ENCODE results near the gene COX6A1. TPM values are rescaled to one million over a fixed set of nuclear protein-coding genes. Genes with fewer than 3 reads are reported as not detected.

Gene COX6A1
- total RNA-seq, 1 donor from 2014 or later, result 231 TPM

GRCh38 chr12:120404271-120404670 lies 33.6 kb upstream of the COX6A1 start:
- H3K36me3 ChIP-seq (ENCODE audit: control insufficient read depth in 3 of 3, insufficient read depth in 3 of 3, low read length in 3 of 3), result no peaks in the 10 kb centered on the region
- no peak overlapping the region for H3K4me3 ChIP-seq (ENCODE audit: low read length in 3 of 3)
- H3K4me1 ChIP-seq (ENCODE audit: control insufficient read depth in 3 of 3, insufficient read depth in 3 of 3, low read length in 3 of 3), result no peaks in the 10 kb centered on the region
- H3K27ac ChIP-seq (ENCODE audit: low read depth, low read length), result no peak overlapping the region
- peaks cover 0 to 6% (median 4%) of the 10 kb centered on the region in 3 donors for H3K27me3 ChIP-seq (ENCODE audit: control insufficient read depth in 3 of 3, insufficient read depth in 3 of 3, low read length in 3 of 3)
- H3K9me3 ChIP-seq (ENCODE audit: control insufficient read depth in 3 of 3, low read length in 3 of 3), result no peaks in the 10 kb centered on the region
- H3K9ac ChIP-seq (ENCODE audit: low read depth in 1 of 3, low read length in 3 of 3), result no peak overlapping the region

GRCh38 chr12:120406069-120406468 lies 31.8 kb upstream of the COX6A1 start:
- Histone ChIP-seq H3K27me3 (ENCODE audit: control insufficient read depth in 3 of 3, insufficient read depth in 3 of 3, low read length in 3 of 3) (peaks cover 0 to 6% (median 4%) of the 10 kb centered on the region in 3 donors), H3K4me1 (ENCODE audit: control insufficient read depth in 3 of 3, insufficient read depth in 3 of 3, low read length in 3 of 3) (no peaks in the 10 kb centered on the region), H3K4me3 (ENCODE audit: low read length in 3 of 3) (no peak overlapping the region), H3K27ac (ENCODE audit: low read depth, low read length) (no peak overlapping the region), H3K9me3 (ENCODE audit: control insufficient read depth in 3 of 3, low read length in 3 of 3) (no peaks in the 10 kb centered on the region), H3K36me3 (ENCODE audit: control insufficient read depth in 3 of 3, insufficient read depth in 3 of 3, low read length in 3 of 3) (no peaks in the 10 kb centered on the region), H3K9ac (ENCODE audit: low read depth in 1 of 3, low read length in 3 of 3) (no peak overlapping the region)

DNA sequence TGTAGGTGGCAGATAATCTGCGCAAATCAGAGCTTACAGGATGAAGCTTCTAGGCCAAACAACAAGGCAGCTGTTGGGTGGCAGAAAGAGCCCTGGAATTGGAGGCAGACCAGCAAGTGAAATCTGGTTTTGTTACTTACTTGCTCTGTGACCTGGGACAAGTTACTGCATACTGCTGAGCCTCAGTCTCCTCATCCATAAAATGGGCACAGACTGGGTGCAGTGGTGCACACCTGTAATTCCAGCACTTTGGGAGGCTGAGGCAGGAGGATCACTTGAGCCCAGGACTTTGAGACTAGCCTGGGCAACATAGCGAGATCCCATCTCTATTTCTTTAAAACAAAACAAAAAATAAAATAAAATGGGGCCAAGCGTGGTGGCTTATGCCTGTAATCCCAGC lies 31.4 kb upstream of the COX6A1 start:
- no peaks in the 10 kb centered on the region for H3K4me1 ChIP-seq (ENCODE audit: control insufficient read depth in 3 of 3, insufficient read depth in 3 of 3, low read length in 3 of 3)
- H3K27ac ChIP-seq (ENCODE audit: low read depth, low read length), result no peak overlapping the region
- H3K27me3 ChIP-seq (ENCODE audit: control insufficient read depth in 3 of 3, insufficient read depth in 3 of 3, low read length in 3 of 3), result peaks cover 0 to 6% (median 4%) of the 10 kb centered on the region in 3 donors
- no peaks in the 10 kb centered on the region for H3K9me3 ChIP-seq (ENCODE audit: control insufficient read depth in 3 of 3, low read length in 3 of 3)
- no peak overlapping the region for H3K4me3 ChIP-seq (ENCODE audit: low read length in 3 of 3)
- H3K9ac ChIP-seq (ENCODE audit: low read depth in 1 of 3, low read length in 3 of 3), result no peak overlapping the region
- no peaks in the 10 kb centered on the region for H3K36me3 ChIP-seq (ENCODE audit: control insufficient read depth in 3 of 3, insufficient read depth in 3 of 3, low read length in 3 of 3)

DNA sequence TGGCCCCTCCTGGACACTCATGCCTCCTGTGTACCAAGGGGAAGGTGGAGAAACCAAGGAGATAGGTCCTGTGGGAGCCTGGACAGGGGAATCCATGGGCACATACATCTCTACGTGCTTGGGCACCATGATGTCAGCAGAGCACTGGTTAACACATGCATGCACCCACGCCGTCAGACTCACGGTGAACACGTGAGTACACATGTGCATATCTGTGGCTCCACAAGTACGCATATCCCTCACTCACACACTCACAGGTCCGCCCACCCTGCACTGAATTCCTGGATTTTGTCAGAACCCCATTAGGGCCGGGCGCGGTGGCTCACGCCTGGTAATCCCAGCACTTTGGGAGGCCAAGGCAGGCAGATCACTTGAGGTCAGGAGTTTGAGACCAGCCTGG lies 29.1 kb upstream of the COX6A1 start:
- Histone ChIP-seq H3K27ac (ENCODE audit: low read depth, low read length) (no peak overlapping the region), H3K4me3 (ENCODE audit: low read length in 3 of 3) (no peak overlapping the region), H3K9ac (ENCODE audit: low read depth in 1 of 3, low read length in 3 of 3) (no peak overlapping the region)

DNA sequence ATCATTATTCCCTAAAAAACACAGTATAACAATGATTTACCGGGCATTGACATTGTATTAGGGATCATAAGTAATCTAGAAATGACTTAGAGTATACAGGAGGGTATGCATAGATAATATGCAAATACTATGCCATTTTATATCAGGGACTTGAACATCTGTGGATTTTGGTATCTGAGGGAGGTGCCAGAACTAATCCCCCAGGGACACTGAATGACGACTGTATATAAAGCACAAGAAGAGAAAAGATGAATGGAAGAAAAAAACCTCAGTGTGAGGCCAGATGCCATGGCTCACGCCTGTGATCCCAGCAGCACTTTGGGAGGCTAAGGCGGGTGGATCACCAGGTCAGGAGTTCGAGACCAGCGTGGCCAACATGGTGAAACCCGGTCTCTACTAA lies 25.5 kb upstream of the COX6A1 start:
- Histone ChIP-seq H3K4me1 (ENCODE audit: control insufficient read depth in 3 of 3, insufficient read depth in 3 of 3, low read length in 3 of 3) (no peaks in the 10 kb centered on the region), H3K4me3 (ENCODE audit: low read length in 3 of 3) (no peak overlapping the region), H3K9ac (ENCODE audit: low read depth in 1 of 3, low read length in 3 of 3) (no peak overlapping the region), H3K27me3 (ENCODE audit: control insufficient read depth in 3 of 3, insufficient read depth in 3 of 3, low read length in 3 of 3) (peaks cover 0 to 2% (median 0%) of the 10 kb centered on the region in 3 donors), H3K27ac (ENCODE audit: low read depth, low read length) (no peak overlapping the region), H3K36me3 (ENCODE audit: control insufficient read depth in 3 of 3, insufficient read depth in 3 of 3, low read length in 3 of 3) (no peaks in the 10 kb centered on the region), H3K9me3 (ENCODE audit: control insufficient read depth in 3 of 3, low read length in 3 of 3) (no peaks in the 10 kb centered on the region)

More for the DNA sequence above, 29.1 kb upstream of the COX6A1 start:
- Histone ChIP-seq H3K4me1 (ENCODE audit: control insufficient read depth in 3 of 3, insufficient read depth in 3 of 3, low read length in 3 of 3) (no peaks in the 10 kb centered on the region), H3K9me3 (ENCODE audit: control insufficient read depth in 3 of 3, low read length in 3 of 3) (no peaks in the 10 kb centered on the region), H3K27me3 (ENCODE audit: control insufficient read depth in 3 of 3, insufficient read depth in 3 of 3, low read length in 3 of 3) (no peaks in the 10 kb centered on the region), H3K36me3 (ENCODE audit: control insufficient read depth in 3 of 3, insufficient read depth in 3 of 3, low read length in 3 of 3) (no peaks in the 10 kb centered on the region)

- peaks cover 2 to 3% (median 3%) of the 10 kb centered on the region in 3 donors for H3K27me3 ChIP-seq (ENCODE audit: control insufficient read depth in 3 of 3, insufficient read depth in 3 of 3, low read length in 3 of 3)
- no peaks in the 10 kb centered on the region for H3K9me3 ChIP-seq (ENCODE audit: control insufficient read depth in 3 of 3, low read length in 3 of 3)
- H3K36me3 ChIP-seq (ENCODE audit: control insufficient read depth in 3 of 3, insufficient read depth in 3 of 3, low read length in 3 of 3), result no peaks in the 10 kb centered on the region
- no peak overlapping the region for H3K27ac ChIP-seq (ENCODE audit: low read depth, low read length)
- no peaks in the 10 kb centered on the region for H3K4me1 ChIP-seq (ENCODE audit: control insufficient read depth in 3 of 3, insufficient read depth in 3 of 3, low read length in 3 of 3)
- H3K4me3 ChIP-seq (ENCODE audit: low read length in 3 of 3), result no peak overlapping the region
- H3K9ac ChIP-seq (ENCODE audit: low read depth in 1 of 3, low read length in 3 of 3), result no peak overlapping the region
Measured at GRCh38 chr12:120413901-120414695, 23.8 kb upstream of the COX6A1 start.

- Histone ChIP-seq H3K9me3 (ENCODE audit: control insufficient read depth in 3 of 3, low read length in 3 of 3) (no peaks in the 10 kb centered on the region), H3K27ac (ENCODE audit: low read depth, low read length) (no peak overlapping the region), H3K4me1 (ENCODE audit: control insufficient read depth in 3 of 3, insufficient read depth in 3 of 3, low read length in 3 of 3) (no peaks in the 10 kb centered on the region), H3K4me3 (ENCODE audit: low read length in 3 of 3) (no peak overlapping the region), H3K36me3 (ENCODE audit: control insufficient read depth in 3 of 3, insufficient read depth in 3 of 3, low read length in 3 of 3) (no peaks in the 10 kb centered on the region), H3K27me3 (ENCODE audit: control insufficient read depth in 3 of 3, insufficient read depth in 3 of 3, low read length in 3 of 3) (peaks cover 3 to 6% (median 3%) of the 10 kb centered on the region in 3 donors), H3K9ac (ENCODE audit: low read depth in 1 of 3, low read length in 3 of 3) (no peak overlapping the region)
Measured at GRCh38 chr12:120416490-120417216, 21.3 kb upstream of the COX6A1 start.

DNA sequence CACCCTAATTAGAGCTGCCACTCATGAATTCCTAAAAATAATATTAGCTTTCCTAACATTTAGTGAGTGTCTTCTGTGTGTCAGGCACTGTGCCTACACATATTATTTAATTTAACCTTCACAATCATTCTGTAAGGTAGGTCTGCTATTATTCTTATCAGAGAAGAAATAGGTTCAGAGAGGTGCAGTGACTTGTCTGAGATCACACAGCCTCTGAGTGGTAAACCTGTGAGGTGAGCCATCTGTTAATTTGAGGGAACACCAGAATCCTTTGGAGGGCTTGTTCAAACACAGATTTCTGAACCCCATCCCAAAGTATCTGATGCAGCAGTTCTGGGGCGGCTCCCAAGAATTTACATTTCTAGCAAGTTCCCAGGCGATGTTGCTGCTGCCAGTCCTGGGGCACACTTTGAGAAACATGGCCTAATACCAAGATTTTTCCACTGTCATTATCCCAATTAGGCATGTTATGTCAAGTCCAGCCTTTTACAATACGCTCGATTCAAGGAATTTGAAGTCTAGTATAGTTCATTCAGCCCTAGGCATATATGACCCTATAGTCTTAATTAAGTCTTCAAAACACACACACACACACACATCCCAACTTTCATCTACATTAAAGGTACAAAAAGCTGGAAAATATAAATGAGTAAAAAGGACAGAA lies 19.9 kb upstream of the COX6A1 start:
- Histone ChIP-seq H3K9me3 (ENCODE audit: control insufficient read depth in 3 of 3, low read length in 3 of 3) (no peaks in the 10 kb centered on the region), H3K27ac (ENCODE audit: low read depth, low read length) (no peak overlapping the region), H3K4me1 (ENCODE audit: control insufficient read depth in 3 of 3, insufficient read depth in 3 of 3, low read length in 3 of 3) (no peaks in the 10 kb centered on the region), H3K4me3 (ENCODE audit: low read length in 3 of 3) (no peak overlapping the region), H3K9ac (ENCODE audit: low read depth in 1 of 3, low read length in 3 of 3) (no peak overlapping the region), H3K27me3 (ENCODE audit: control insufficient read depth in 3 of 3, insufficient read depth in 3 of 3, low read length in 3 of 3) (peaks cover 3 to 6% (median 3%) of the 10 kb centered on the region in 3 donors), H3K36me3 (ENCODE audit: control insufficient read depth in 3 of 3, insufficient read depth in 3 of 3, low read length in 3 of 3) (no peaks in the 10 kb centered on the region)

GRCh38 chr12:120421701-120422100 lies 16.2 kb upstream of the COX6A1 start:
- H3K36me3 ChIP-seq (ENCODE audit: control insufficient read depth in 3 of 3, insufficient read depth in 3 of 3, low read length in 3 of 3), result no peaks in the 10 kb centered on the region
- H3K4me1 ChIP-seq (ENCODE audit: control insufficient read depth in 3 of 3, insufficient read depth in 3 of 3, low read length in 3 of 3), result no peaks in the 10 kb centered on the region
- no peak overlapping the region for H3K27ac ChIP-seq (ENCODE audit: low read depth, low read length)
- no peak overlapping the region for H3K4me3 ChIP-seq (ENCODE audit: low read length in 3 of 3)
- H3K9me3 ChIP-seq (ENCODE audit: control insufficient read depth in 3 of 3, low read length in 3 of 3), result no peaks in the 10 kb centered on the region
- H3K9ac ChIP-seq (ENCODE audit: low read depth in 1 of 3, low read length in 3 of 3), result no peak overlapping the region
- H3K27me3 ChIP-seq (ENCODE audit: control insufficient read depth in 3 of 3, insufficient read depth in 3 of 3, low read length in 3 of 3), result peaks cover 3 to 6% (median 3%) of the 10 kb centered on the region in 3 donors
